T-cell (primary cell): ENCODE results near the gene RDH16. TPM values are rescaled to one million over a fixed set of nuclear protein-coding genes. Genes with fewer than 3 reads are reported as not detected.

Experiments
- ATAC-seq, 4 experiments: fragments of 200-7000 bp in 3 of 4; fragments of 150-1000 bp in 1 of 4; cut with Tn5 transposase; replicated peaks in 1 of 4; 1 replicate in 3 of 4; 2 replicates in 1 of 4; pipeline ENCODE4 v1.10.0; 2021; ENCODE audit warnings: moderate library complexity in 3 of 4, mild to moderate bottlenecking in 2 of 4, moderate number of reproducible peaks in 1 of 4
- CTCF ChIA-PET, 2 donors: fragments of 300-600 bp; sonication (Branson Sonifier 250); formaldehyde crosslinking; loops; one replicate each; lab custom pipeline; 2022; ENCODE audit warnings: antibody characterized with exemption in 2 of 2; lab: Charles Lee
- POLR2A ChIA-PET, 2 donors: fragments of 300-600 bp; sonication (Branson Sonifier 250); formaldehyde crosslinking; loops; one replicate each; lab custom pipeline; 2022; ENCODE audit warnings: antibody characterized with exemption in 2 of 2; lab: Charles Lee
- DNase-seq, 35 experiments: peaks; one replicate each; pipeline versions ENCODE4 v3.0.0 to v3.0.0-alpha.2; 2013 to 2023
- H3K27ac ChIP-seq: one replicate; pipeline ENCODE4 v1.5.1; 2013; ENCODE audit warnings: low read length
- H3K27me3 ChIP-seq, 2 experiments: replicated peaks in 1 of 2; 1 replicate in 1 of 2; 2 replicates in 1 of 2; pipeline versions ENCODE4 v1.6.1 to v1.7.0; 2013; ENCODE audit warnings: low read length in 1 of 2, mixed read lengths in 1 of 2; ENCODE audit not compliant: control insufficient read depth in 2 of 2, insufficient read depth in 2 of 2; ENCODE audit errors: extremely low read depth in 1 of 2
- H3K36me3 ChIP-seq, 2 donors: 1 replicate in 1 of 2; 2 replicates in 1 of 2; pipeline versions ENCODE4 v1.6.1 to v1.7.0; 2013; ENCODE audit warnings: low read length in 1 of 2; ENCODE audit not compliant: control insufficient read depth in 2 of 2, insufficient read depth in 1 of 2; ENCODE audit errors: extremely low read depth in 1 of 2
- H3K4me1 ChIP-seq, 2 experiments: 1 replicate in 1 of 2; 2 replicates in 1 of 2; pipeline versions ENCODE4 v1.6.1 to v1.7.0; 2013; ENCODE audit warnings: low read length in 2 of 2, mixed read lengths in 1 of 2; ENCODE audit not compliant: insufficient read depth in 2 of 2, control insufficient read depth in 1 of 2; ENCODE audit errors: extremely low read depth in 1 of 2
- H3K4me3 ChIP-seq, 2 donors: 1 replicate in 1 of 2; 2 replicates in 1 of 2; pipeline versions ENCODE4 v1.5.1 to v1.7.0; 2013; ENCODE audit warnings: mild to moderate bottlenecking in 2 of 2, low read length in 1 of 2, moderate library complexity in 1 of 2; ENCODE audit not compliant: control insufficient read depth in 1 of 2; ENCODE audit errors: extremely low read depth in 1 of 2
- H3K9me3 ChIP-seq: 2 replicates; pipeline ENCODE4 v1.7.0; 2013
- H3K27ac Mint-ChIP-seq, 2 donors: one replicate each; pipeline ENCODE4 v1.8.0; 2020 to 2021; ENCODE audit warnings: mild to moderate bottlenecking in 2 of 2, mixed read lengths in 2 of 2
- H3K27me3 Mint-ChIP-seq, 2 donors: one replicate each; pipeline ENCODE4 v1.8.0; 2021 to 2022; ENCODE audit warnings: mixed read lengths in 2 of 2
- H3K36me3 Mint-ChIP-seq: one replicate; pipeline ENCODE4 v1.8.0; 2021; ENCODE audit warnings: mixed read lengths
- H3K4me1 Mint-ChIP-seq, 3 donors: one replicate each; pipeline ENCODE4 v1.8.0; 2020 to 2022; ENCODE audit warnings: mixed read lengths in 3 of 3, mild to moderate bottlenecking in 1 of 3
- H3K4me3 Mint-ChIP-seq, 3 donors: one replicate each; pipeline ENCODE4 v1.8.0; 2020 to 2022; ENCODE audit warnings: mild to moderate bottlenecking in 3 of 3, mixed read lengths in 3 of 3, moderate library complexity in 3 of 3
- H3K9me3 Mint-ChIP-seq, 3 donors: one replicate each; pipeline ENCODE4 v1.8.0; 2020 to 2022; ENCODE audit warnings: mixed read lengths in 3 of 3
- WGBS: methylation state at CpG from one replicate; pipeline ENCODE4 v1.1.5; 2013; ENCODE audit warnings: missing lambda C conversion rate; ENCODE audit not compliant: insufficient coverage; 5-methylcytosine and 5-hydroxymethylcytosine counted together
- total RNA-seq, 35 experiments: library from RNA in 6 of 35; stranded (reverse) in 6 of 35; fragments of 120-200 nt in 1 of 35; gene quantifications; one replicate each; pipeline versions ENCODE4 v1.2.1 to v1.2.4 and lab custom pipeline; 2013 to 2026

The RDH16 gene
- total RNA-seq, 5 donors from 2014 or later (not counting 1 experiment from before 2014, with no cell fraction given): 0.98 to 1.6 (median 1.1) TPM

DNA sequence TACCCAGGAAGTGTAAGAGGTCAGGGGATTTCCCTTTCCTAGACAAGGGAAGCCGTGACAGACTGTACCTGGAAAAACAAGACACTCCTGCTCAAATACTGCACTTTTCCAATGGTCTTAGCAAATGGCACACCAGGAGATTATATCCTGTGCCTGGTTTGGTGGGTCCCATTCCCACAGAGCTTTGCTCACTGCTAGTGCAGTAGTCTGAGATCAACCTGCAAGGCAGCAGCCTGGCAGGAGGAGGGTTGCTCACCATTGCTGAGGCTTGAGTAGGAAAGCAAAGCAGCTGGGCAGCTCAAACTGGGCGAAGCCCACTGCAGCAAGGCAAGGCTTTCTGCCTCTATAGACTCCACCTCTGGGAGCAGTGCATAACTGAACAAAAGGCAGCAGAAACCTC lies 1.0 kb upstream of the RDH16 start:
- Mint-ChIP-seq H3K4me3 (no peak overlapping the region), H3K4me1 (no peaks in the 10 kb centered on the region), H3K36me3 (peaks cover 14% of the 10 kb centered on the region), H3K9me3 (peaks cover 0 to 4% (median 0%) of the 10 kb centered on the region in 3 donors), H3K27me3 (peaks cover 5 to 11% of the 10 kb centered on the region in 2 donors), H3K27ac (no peak overlapping the region)
- H3K4me1 ChIP-seq: no peaks in the 10 kb centered on the region
- no peak overlapping the region for H3K27ac ChIP-seq
- no peaks in the 10 kb centered on the region for H3K36me3 ChIP-seq
- no CpG with 5 or more reads among the region's 2 CpGs for WGBS
- DNase-seq (no peak), ATAC-seq (no peak)
- ChIA-PET POLR2A (no interaction called here), CTCF (no interaction called here)
- H3K9me3 ChIP-seq: no peaks in the 10 kb centered on the region
- peaks cover 0 to 16% of the 10 kb centered on the region in 2 experiments for H3K27me3 ChIP-seq
- no peak overlapping the region for H3K4me3 ChIP-seq

DNA sequence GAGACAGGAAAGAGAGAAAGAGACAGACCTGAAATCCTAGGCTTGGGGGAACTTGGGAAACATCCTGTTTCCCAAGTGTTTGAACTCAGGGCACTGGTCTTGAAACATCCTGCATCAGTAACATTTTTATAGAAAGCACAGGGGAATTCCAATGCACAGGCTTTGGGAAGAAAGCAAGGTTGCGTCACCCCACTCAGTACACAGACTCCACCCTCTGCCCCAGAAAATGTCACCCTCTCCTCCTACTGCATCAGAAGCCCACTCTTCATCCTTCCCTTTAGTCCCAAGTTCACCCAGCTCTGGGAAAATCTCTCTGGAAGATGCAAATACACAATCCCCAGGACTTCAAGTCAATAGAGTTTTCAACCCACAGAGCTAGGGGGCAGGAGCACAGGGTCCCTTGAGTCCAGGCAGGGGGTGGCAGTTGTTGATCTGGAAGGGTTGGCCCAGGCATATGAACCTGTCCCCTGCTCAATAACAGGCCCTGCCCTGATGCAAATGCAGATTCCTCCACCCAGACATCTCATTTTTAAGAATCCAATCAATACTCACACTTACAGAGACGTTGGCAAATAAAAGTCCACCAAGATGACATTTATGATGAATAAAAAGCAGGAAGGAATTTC lies 1.7 kb downstream of the RDH16 start:
- WGBS: 67% methylated on average over 1 of the region's 2 CpGs
- no peaks in the 10 kb centered on the region for H3K4me1 ChIP-seq
- ATAC-seq (no peak), DNase-seq (no peak)
- POLR2A ChIA-PET: no interaction called here
- CTCF ChIA-PET: no interaction called here
- H3K36me3 ChIP-seq: no peaks in the 10 kb centered on the region
- H3K4me1 Mint-ChIP-seq: no peaks in the 10 kb centered on the region
- H3K36me3 Mint-ChIP-seq: peaks cover 30% of the 10 kb centered on the region
- peaks cover 3 to 7% of the 10 kb centered on the region in 2 donors for H3K27me3 Mint-ChIP-seq
- no peak overlapping the region for H3K27ac Mint-ChIP-seq
- peaks cover 0 to 23% of the 10 kb centered on the region in 2 experiments for H3K27me3 ChIP-seq
- peaks cover 0 to 4% (median 0%) of the 10 kb centered on the region in 3 donors for H3K9me3 Mint-ChIP-seq
- H3K4me3 Mint-ChIP-seq: no peak overlapping the region
- H3K4me3 ChIP-seq: no peak overlapping the region
- no peaks in the 10 kb centered on the region for H3K9me3 ChIP-seq
- no peak overlapping the region for H3K27ac ChIP-seq

DNA sequence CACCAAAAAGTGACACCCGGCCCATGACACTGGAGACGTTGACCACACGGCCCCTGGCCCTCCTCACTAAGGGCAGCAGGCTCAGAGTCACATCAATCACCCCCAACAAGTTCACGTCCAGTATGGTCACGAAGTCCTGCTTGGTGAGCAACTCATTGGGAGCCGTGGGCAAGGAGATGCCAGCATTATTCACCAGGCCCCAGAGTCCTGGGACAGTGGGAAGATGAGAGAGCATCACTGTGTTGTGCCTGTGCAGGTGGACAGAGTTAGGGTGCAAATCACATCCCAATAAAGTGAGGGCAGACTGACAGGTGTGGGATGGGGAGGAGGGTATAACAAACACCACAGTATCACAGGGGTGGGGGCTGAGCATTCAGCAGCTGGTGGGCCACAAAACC lies 2.5 kb downstream of the RDH16 start:
- Histone ChIP-seq H3K4me1 (no peaks in the 10 kb centered on the region), H3K9me3 (no peaks in the 10 kb centered on the region), H3K36me3 (no peaks in the 10 kb centered on the region), H3K27ac (no peak overlapping the region), H3K27me3 (peaks cover 0 to 23% of the 10 kb centered on the region in 2 experiments), H3K4me3 (no peak overlapping the region)
- Mint-ChIP-seq H3K27me3 (peaks cover 3 to 7% of the 10 kb centered on the region in 2 donors), H3K27ac (no peak overlapping the region), H3K4me1 (no peaks in the 10 kb centered on the region), H3K9me3 (peaks cover 0 to 4% (median 0%) of the 10 kb centered on the region in 3 donors), H3K36me3 (peaks cover 32% of the 10 kb centered on the region), H3K4me3 (no peak overlapping the region)
- DNase-seq: no peak
- WGBS: 63% methylated on average over 5 of the region's 6 CpGs
- ChIA-PET CTCF (no interaction called here), POLR2A (no interaction called here)
- no peak for ATAC-seq

GRCh38 chr12:56954057-56954957 lies 3.1 kb downstream of the RDH16 start:
- ChIA-PET POLR2A (no interaction called here), CTCF (no interaction called here)

DNA sequence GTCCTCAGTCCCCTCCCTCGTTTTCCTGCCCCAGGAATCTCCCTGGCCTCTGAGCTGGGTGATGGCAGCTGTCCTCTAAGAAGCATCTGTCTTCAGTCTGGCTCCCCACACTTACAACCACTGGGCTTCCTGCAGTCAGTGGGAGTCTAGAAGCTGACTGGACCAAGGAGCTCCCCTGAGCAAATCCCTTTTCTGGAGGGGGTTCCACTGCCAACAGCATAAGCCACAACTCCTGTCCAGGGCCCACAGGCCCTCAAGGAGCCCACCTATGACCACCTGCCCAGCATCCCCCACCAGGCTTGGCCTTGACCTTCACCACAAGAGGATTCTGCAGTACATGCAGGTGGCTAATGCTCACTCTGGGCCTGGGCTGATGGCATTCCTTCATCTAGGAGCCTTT lies 4.1 kb downstream of the RDH16 start:
- ATAC-seq: no peak

More at GRCh38 chr12:56954057-56954957, 3.1 kb downstream of the RDH16 start:
- peaks cover 0 to 4% (median 0%) of the 10 kb centered on the region in 3 donors for H3K9me3 Mint-ChIP-seq
- Histone ChIP-seq H3K4me1 (no peaks in the 10 kb centered on the region), H3K27me3 (peaks cover 0 to 23% of the 10 kb centered on the region in 2 experiments), H3K27ac (no peak overlapping the region), H3K36me3 (no peaks in the 10 kb centered on the region), H3K9me3 (no peaks in the 10 kb centered on the region), H3K4me3 (no peak overlapping the region)
- no peak overlapping the region for H3K4me3 Mint-ChIP-seq
- H3K4me1 Mint-ChIP-seq: no peaks in the 10 kb centered on the region
- peaks cover 32% of the 10 kb centered on the region for H3K36me3 Mint-ChIP-seq
- H3K27me3 Mint-ChIP-seq: peaks cover 3 to 4% of the 10 kb centered on the region in 2 donors
- DNase-seq (no peak), ATAC-seq (no peak)
- H3K27ac Mint-ChIP-seq: no peak overlapping the region
- 76% methylated on average over 3 of the region's 6 CpGs for WGBS

DNA sequence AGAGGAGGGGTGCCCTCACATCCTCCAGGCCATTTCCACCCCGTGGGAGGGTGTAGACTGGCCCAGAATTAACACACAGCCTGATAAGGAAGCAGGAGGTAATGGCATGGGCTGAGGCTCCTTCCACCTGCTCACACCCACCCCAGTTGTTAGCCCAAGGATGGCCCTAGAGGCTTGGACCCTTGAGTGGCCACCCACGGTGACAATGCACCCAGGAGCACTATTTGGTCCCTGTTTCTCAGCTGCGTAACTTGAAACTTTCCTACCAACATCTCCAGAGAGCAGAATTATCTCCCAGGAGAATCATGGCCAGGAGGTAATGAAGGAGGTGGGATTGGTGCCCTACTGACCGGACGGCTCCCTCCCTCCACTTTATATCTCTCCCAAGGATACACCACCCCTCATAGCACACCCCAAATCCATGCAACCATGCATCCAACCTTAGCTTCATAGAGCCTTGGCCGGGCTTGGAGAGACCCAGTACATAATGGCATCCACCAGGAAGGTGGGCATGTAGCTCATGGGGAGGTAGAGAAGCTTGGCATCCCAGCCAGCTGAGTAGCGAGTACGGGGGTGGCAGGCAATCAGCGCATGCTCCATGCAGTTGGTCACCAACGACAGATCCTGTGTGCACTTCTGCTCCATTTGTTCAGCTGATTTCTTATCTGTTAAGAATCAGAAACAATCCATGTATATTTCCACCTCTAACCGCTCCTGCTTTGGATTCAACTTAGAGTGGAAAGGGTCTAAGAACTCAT lies 5.6 kb downstream of the RDH16 start:
- ATAC-seq (no peak), DNase-seq (no peak)
- peaks cover 0 to 16% of the 10 kb centered on the region in 2 experiments for H3K27me3 ChIP-seq
- Mint-ChIP-seq H3K4me1 (no peaks in the 10 kb centered on the region), H3K27ac (no peak overlapping the region), H3K27me3 (no peaks in the 10 kb centered on the region), H3K4me3 (no peak overlapping the region), H3K9me3 (no peaks in the 10 kb centered on the region), H3K36me3 (peaks cover 25% of the 10 kb centered on the region)
- ChIA-PET POLR2A (no interaction called here), CTCF (no interaction called here)
- 93% methylated on average over 5 of the region's 11 CpGs for WGBS
- H3K27ac ChIP-seq: no peak overlapping the region
- no peaks in the 10 kb centered on the region for H3K36me3 ChIP-seq
- H3K9me3 ChIP-seq: no peaks in the 10 kb centered on the region
- no peak overlapping the region for H3K4me3 ChIP-seq
- H3K4me1 ChIP-seq: no peaks in the 10 kb centered on the region

More for the DNA sequence above, 4.1 kb downstream of the RDH16 start:
- H3K9me3 Mint-ChIP-seq: peaks cover 0 to 4% (median 0%) of the 10 kb centered on the region in 3 donors
- H3K27me3 Mint-ChIP-seq: peaks cover 3% of the 10 kb centered on the region in 2 donors
- POLR2A ChIA-PET: no interaction called here
- peaks cover 32% of the 10 kb centered on the region for H3K36me3 Mint-ChIP-seq
- H3K36me3 ChIP-seq: no peaks in the 10 kb centered on the region
- peaks cover 0 to 23% of the 10 kb centered on the region in 2 experiments for H3K27me3 ChIP-seq
- no peaks in the 10 kb centered on the region for H3K4me1 Mint-ChIP-seq
- H3K9me3 ChIP-seq: no peaks in the 10 kb centered on the region
- CTCF ChIA-PET: no interaction called here
- no peak for DNase-seq
- no peak overlapping the region for H3K4me3 ChIP-seq
- H3K27ac ChIP-seq: no peak overlapping the region
- WGBS: 0% methylated on average over 1 of the region's 1 CpG
- H3K4me1 ChIP-seq: no peaks in the 10 kb centered on the region
- no peak overlapping the region for H3K4me3 Mint-ChIP-seq
- H3K27ac Mint-ChIP-seq: no peak overlapping the region
